Fibroblast of lung (primary cell): ENCODE data around the gene PTPRCAP.

Experiments
- EZH2 ChIP-seq: IDR thresholded peaks from 2 replicates; pipeline ENCODE4 v1.5.1; 2012; ENCODE audit warnings: low read length, control low read depth, mild to moderate bottlenecking; ENCODE audit errors: missing control alignments
- TF ChIP-seq, protein P1 (sequence below), 2 donors: IDR thresholded peaks in 1 of 2; conservative IDR thresholded peaks in 1 of 2; 1 replicate in 1 of 2; 2 replicates in 1 of 2; pipeline ENCODE4 v1.5.1; 2011 to 2012; ENCODE audit warnings: low read length in 2 of 2, control low read depth in 1 of 2, inconsistent platforms in 1 of 2, low read depth in 1 of 2, mild to moderate bottlenecking in 1 of 2

DNA sequence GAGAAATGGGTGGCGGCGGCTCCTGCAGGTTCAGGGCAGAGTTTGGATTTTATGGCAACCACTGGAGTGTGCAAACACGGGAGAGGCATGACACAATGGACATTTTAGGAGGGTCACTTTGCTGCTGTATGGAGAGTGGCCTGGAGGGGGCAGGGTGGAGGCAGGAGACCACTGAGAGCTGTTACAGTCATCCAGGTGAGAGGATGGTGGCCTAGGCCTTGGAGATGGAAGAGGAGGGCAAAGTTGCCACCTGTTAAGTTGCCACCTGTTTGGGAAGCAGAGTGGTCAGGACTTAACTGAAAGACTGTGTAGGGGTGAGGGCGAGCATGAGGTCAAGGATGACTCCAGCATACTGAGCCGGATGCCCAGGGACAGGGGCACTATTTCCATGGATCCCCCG lies 48.0 kb downstream of the PTPRCAP start:
- TF ChIP-seq, protein P1, sequence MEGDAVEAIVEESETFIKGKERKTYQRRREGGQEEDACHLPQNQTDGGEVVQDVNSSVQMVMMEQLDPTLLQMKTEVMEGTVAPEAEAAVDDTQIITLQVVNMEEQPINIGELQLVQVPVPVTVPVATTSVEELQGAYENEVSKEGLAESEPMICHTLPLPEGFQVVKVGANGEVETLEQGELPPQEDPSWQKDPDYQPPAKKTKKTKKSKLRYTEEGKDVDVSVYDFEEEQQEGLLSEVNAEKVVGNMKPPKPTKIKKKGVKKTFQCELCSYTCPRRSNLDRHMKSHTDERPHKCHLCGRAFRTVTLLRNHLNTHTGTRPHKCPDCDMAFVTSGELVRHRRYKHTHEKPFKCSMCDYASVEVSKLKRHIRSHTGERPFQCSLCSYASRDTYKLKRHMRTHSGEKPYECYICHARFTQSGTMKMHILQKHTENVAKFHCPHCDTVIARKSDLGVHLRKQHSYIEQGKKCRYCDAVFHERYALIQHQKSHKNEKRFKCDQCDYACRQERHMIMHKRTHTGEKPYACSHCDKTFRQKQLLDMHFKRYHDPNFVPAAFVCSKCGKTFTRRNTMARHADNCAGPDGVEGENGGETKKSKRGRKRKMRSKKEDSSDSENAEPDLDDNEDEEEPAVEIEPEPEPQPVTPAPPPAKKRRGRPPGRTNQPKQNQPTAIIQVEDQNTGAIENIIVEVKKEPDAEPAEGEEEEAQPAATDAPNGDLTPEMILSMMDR (conservative IDR thresholded peaks at IDR 0.05 in 1 of 2, IDR thresholded peaks at IDR 0.05 in 1 of 2; ENCODE audit: low read depth in 1 of 2, low read length in 2 of 2): peak; percentile 40 to 67
- TF ChIP-seq EZH2: no peak
